ENCODE measurements around the gene ZNF587. TPM values are rescaled to one million over a fixed set of nuclear protein-coding genes. Genes with fewer than 3 reads are reported as not detected.
"Not testable (repeated sequence)": the region's sequence is repeated elsewhere in the genome, so short reads cannot be mapped to it uniquely, and the experiment has no call there.

ZNF587 gene
- total RNA-seq, 3 donors from 2014 or later, result 51.9 to 80.7 (median 61.0) TPM

DNA sequence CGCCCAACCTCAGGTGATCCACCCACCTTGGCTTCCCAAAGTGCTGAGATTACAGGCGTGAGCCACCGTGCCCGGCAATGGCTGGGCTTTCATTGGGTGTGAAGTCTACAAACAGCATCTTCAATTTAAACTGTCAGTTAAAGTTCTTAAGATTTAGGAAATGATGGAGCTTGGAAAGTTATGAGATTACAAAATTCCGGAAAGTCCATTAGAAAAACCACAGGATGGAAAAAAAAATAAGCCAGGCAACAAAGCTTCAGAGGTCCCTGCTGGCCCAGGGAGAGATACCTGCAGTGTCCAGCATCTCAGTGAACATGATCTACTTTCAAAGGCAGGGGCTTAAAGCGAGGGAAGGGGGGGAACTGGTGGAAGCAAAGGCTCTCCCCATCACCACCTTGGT, 24.1 kb upstream of the ZNF587 start:
- intact Hi-C loops (cut with DNase I, micrococcal nuclease), result no loop called here
- no peaks in the 10 kb centered on the region for H3K36me3 ChIP-seq (ENCODE audit: low read depth)
- ATAC-seq (no peak), DNase-seq (no peak)
- H3K4me1 ChIP-seq (ENCODE audit: low read depth), result peaks cover 42% of the 10 kb centered on the region
- TF ChIP-seq, protein P1, sequence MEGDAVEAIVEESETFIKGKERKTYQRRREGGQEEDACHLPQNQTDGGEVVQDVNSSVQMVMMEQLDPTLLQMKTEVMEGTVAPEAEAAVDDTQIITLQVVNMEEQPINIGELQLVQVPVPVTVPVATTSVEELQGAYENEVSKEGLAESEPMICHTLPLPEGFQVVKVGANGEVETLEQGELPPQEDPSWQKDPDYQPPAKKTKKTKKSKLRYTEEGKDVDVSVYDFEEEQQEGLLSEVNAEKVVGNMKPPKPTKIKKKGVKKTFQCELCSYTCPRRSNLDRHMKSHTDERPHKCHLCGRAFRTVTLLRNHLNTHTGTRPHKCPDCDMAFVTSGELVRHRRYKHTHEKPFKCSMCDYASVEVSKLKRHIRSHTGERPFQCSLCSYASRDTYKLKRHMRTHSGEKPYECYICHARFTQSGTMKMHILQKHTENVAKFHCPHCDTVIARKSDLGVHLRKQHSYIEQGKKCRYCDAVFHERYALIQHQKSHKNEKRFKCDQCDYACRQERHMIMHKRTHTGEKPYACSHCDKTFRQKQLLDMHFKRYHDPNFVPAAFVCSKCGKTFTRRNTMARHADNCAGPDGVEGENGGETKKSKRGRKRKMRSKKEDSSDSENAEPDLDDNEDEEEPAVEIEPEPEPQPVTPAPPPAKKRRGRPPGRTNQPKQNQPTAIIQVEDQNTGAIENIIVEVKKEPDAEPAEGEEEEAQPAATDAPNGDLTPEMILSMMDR (IDR thresholded peaks at IDR 0.05), result no peak
- no peaks in the 10 kb centered on the region for H3K9me3 ChIP-seq
- H3K4me3 ChIP-seq, result no peak overlapping the region

DNA sequence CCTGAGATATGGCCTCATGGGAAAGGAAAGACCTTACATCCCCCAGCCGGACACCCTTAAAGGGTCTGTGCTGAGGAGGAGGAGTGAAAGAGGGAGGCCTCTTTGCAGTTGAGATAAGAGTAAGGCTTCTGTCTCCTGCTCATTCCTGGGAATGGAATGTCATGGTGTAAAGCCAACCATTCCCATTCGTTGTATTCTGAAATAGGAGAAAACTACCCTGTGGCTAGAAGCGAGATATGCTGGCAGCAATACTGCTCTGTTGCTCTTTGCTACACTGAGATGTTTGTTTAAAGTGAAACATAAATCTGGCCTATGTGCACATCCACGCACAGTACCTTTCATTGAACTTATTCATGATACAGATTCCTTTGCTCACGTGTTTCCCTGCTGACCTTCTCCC, 20.3 kb upstream of the ZNF587 start:
- Histone ChIP-seq H3K4me3 (no peak overlapping the region), H3K36me3 (ENCODE audit: low read depth) (no peaks in the 10 kb centered on the region), H3K4me1 (ENCODE audit: low read depth) (peaks cover 10% of the 10 kb centered on the region), H3K9me3 (no peaks in the 10 kb centered on the region)
- TF ChIP-seq, protein P1 (IDR thresholded peaks at IDR 0.05), result no peak
- no peak for ATAC-seq
- no peak for DNase-seq
- intact Hi-C loops (cut with DNase I, micrococcal nuclease), result no loop called here

DNA sequence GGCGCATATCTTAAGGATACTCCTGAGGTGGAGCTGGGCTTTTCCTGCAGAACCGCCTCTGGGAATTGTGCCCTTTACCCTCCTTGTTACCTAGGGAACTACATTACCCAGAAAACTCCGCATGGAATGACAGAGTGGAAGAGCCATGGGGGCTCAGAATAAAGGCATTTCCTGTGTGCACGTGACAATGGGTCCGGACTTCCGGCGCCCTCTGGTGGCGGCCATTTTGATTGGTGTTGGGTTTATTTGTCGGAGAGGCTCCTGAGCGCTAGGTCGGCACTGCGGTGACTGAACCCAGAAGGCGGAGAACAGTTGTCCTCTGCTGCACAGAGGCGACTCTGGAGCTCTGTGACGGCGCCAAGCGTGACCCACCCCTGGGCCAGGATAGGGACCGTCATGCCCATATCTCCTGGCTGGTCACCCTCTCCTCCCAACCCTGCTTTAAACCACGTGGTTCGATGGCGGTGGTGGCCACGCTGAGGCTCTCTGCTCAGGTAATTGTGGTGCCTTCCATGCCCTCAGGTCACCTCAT, 19.5 kb upstream of the ZNF587 start, which contains the start of gene ZNF587B:
ZNF587B (plus strand) TSS at position 229 of the 532 bp plus-strand sequence; CDS start at position 459, 230 bp downstream.
- Histone ChIP-seq H3K9me3 (no peaks in the 10 kb centered on the region), H3K4me3 (no peak within 1 kb of the TSS), H3K4me1 (ENCODE audit: low read depth) (peaks cover 1% of the 10 kb centered on the region), H3K36me3 (ENCODE audit: low read depth) (no peaks in the 10 kb centered on the region)
- TF ChIP-seq, protein P1 (IDR thresholded peaks at IDR 0.05), result peak; percentile 15
- peak; percentile 83 for ATAC-seq
- peak in 2 of 3 donors; percentile 77 to 78 for DNase-seq
- intact Hi-C loops (cut with DNase I, micrococcal nuclease), result no loop called here

DNA sequence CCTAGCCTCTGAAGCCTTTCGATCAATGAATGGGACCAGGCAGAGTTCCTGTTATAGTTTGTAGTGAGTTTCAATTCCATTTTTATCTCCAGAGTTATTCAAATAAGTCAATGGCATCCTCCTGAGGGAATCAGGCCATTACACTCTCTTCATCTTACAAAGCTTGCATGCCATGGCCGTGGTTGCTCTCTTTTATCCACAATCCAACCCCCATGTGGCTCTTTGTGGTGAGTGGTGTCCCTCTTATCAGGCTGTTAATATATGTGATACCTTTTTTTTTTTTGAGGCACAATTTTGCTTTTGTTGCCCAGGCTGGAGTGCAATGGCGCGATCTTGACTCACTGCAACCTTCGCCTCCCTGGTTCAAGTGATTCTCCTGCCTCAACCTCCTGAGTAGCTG, 12.7 kb upstream of the ZNF587 start:
- ATAC-seq; H3K36me3 ChIP-seq (ENCODE audit: low read depth); intact Hi-C loops (cut with DNase I, micrococcal nuclease); DNase-seq; H3K9me3 ChIP-seq; H3K4me3 ChIP-seq; H3K4me1 ChIP-seq (ENCODE audit: low read depth): not testable (repeated sequence)

DNA sequence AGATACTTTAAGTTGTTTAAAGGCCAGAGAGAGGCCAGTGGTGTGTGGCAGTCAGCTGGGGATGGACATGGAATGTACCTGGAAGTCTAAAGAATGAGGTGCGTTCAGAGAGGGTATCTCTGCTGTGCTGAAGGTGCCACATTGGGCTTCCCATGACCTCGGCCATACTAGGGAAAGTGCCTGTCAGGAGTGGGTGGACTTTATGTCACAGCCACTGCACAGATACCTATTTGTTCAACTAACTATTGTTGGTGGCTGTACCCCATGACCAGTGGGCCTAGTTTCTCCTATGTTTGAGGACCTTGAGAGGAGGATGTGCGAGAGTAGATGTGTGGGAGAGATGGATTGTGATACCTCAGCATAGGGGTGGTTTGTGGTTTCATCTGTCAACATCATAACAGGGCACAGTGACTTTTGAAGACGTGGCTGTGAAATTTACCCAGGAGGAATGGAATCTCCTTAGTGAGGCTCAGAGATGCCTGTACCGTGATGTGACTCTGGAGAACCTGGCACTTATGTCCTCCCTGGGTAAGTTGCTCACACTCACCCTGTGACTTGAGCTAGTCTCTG, 11.0 kb upstream of the ZNF587 start:
- H3K36me3 ChIP-seq (ENCODE audit: low read depth); intact Hi-C loops (cut with DNase I, micrococcal nuclease); H3K9me3 ChIP-seq; H3K4me1 ChIP-seq (ENCODE audit: low read depth); DNase-seq; ATAC-seq; H3K4me3 ChIP-seq: not testable (repeated sequence)

DNA sequence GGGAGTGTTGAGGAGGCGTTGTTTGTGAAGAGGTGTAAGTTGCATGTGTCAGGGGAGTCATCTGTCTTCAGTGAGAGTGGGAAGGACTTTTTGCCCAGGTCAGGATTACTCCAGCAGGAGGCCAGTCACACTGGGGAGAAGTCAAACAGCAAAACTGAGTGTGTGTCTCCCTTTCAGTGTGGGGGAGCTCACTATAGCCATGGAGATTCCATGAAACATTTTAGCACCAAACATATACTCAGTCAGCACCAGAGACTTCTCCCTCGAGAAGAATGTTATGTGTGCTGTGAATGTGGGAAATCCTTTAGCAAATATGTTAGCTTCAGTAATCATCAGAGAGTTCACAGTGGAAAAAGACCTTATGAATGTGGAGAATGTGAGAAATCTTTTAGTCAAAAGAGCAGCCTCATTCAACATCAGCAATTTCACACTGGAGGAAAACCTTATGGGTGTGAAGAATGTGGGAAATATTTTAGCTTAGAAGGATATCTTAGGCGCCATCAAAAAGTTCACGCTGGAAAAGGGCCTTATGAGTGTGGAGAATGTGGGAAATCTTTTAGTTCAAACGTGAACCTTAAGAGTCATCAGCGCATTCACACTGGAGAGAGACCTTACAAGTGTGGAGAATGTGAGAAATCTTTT, 8.4 kb upstream of the ZNF587 start:
- ATAC-seq (no peak), DNase-seq (no peak)
- intact Hi-C loops (cut with DNase I, micrococcal nuclease), result no loop called here
- H3K36me3 ChIP-seq (ENCODE audit: low read depth), result peaks cover 7% of the 10 kb centered on the region
- H3K9me3 ChIP-seq, result no peaks in the 10 kb centered on the region
- TF ChIP-seq, protein P1 (IDR thresholded peaks at IDR 0.05), result no peak
- H3K4me1 ChIP-seq (ENCODE audit: low read depth), result no peaks in the 10 kb centered on the region
- no peak overlapping the region for H3K4me3 ChIP-seq

DNA sequence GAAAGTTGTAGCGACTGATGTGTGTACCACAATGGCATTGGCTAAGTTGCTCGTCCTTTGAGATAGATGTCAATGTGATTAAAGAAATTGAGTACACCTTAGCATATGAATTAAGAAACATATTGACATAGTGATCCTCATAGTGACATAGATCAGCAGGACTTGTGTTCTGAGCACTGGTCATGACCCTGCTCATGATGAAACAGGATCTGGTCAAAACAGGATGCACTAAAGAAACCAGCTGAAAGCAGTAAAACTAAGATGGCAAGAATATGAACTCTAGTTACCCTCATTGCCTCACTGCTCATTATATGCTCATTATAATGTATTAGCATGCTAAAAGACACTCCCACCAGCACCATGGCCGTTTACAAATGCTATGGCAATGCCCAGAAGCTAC, 2.5 kb upstream of the ZNF587 start:
- H3K4me3 ChIP-seq; DNase-seq; intact Hi-C loops (cut with DNase I, micrococcal nuclease); ATAC-seq; H3K36me3 ChIP-seq (ENCODE audit: low read depth); H3K9me3 ChIP-seq: not testable (repeated sequence)
- peaks cover 13% of the 10 kb centered on the region for H3K4me1 ChIP-seq (ENCODE audit: low read depth)

DNA sequence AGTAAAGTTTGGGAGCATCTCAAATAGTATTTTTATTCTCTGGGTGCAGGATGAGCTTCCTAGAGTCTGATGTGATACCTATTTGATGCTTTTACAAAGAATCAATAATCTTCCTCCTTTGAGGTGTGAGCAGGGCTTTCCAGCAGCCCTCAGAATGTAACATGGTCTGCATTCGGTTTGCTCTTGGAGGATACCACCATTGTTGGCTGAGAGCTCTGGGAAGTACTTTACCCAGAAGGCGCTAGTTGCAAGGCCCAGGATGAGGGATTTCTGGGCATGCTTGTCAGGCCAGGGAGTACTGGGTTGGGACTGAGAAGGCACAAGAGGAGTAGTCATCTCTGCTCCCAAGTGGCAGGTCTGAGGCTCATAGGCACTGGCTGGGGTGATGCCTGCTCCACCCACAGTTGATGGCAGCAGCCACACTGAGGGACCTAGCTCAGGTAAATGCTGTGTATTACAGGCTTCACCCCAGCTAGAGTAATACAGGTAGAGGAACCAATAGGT, 445 bp upstream of the ZNF587 start:
- peak; percentile 6 for ATAC-seq
- H3K36me3 ChIP-seq (ENCODE audit: low read depth); DNase-seq; H3K4me3 ChIP-seq; H3K9me3 ChIP-seq; intact Hi-C loops (cut with DNase I, micrococcal nuclease): not testable (repeated sequence)
- peaks cover 17% of the 10 kb centered on the region for H3K4me1 ChIP-seq (ENCODE audit: low read depth)

Measured in mucosa of descending colon (tissue), 3 donors.